Caco-2 (cell line): ENCODE results near the gene NPLOC4. TPM values are rescaled to one million over a fixed set of nuclear protein-coding genes. Genes with fewer than 3 reads are reported as not detected.

Source experiments
- BruUV-seq: library from RNA; stranded (reverse); fragments of 400-500 nt; replicated peaks from 2 replicates; lab custom pipeline; 2021; lab: Mats Ljungman, UMichigan
- CTCF ChIA-PET: fragments of 300-600 bp; sonication (Branson Sonifier 250); formaldehyde crosslinking; loops from one replicate; lab custom pipeline; 2022; ENCODE audit warnings: antibody characterized with exemption; lab: Charles Lee
- POLR2A ChIA-PET: fragments of 300-600 bp; sonication (Branson Sonifier 250); formaldehyde crosslinking; loops from one replicate; lab custom pipeline; 2022; ENCODE audit warnings: antibody characterized with exemption; lab: Charles Lee
- DNase-seq, 2 experiments: peaks; one replicate each; pipeline versions ENCODE4 v3.0.0 to v3.0.0-alpha.2; 2020 to 2022
- H3K27me3 ChIP-seq: replicated peaks from 2 replicates; pipeline ENCODE4 v1.6.0; 2011; ENCODE audit warnings: low read length; ENCODE audit not compliant: control insufficient read depth, insufficient read depth
- H3K36me3 ChIP-seq: 2 replicates; pipeline ENCODE4 v1.5.1; 2011; ENCODE audit warnings: low read length; ENCODE audit not compliant: control insufficient read depth, insufficient read depth
- H3K4me1 ChIP-seq: fragments of 250-450 bp; sonication (Bioruptor Pico); 2 replicates; pipeline ENCODE4 v1.5.1; 2020; ENCODE audit warnings: mild to moderate bottlenecking
- H3K4me3 ChIP-seq: 2 replicates; pipeline ENCODE4 v1.5.1; 2011; ENCODE audit warnings: low read depth, mild to moderate bottlenecking, control low read depth, low read length
- H3K9me3 ChIP-seq: fragments of 250-450 bp; sonication (Bioruptor Pico); 2 replicates; pipeline ENCODE4 v1.5.1; 2020; ENCODE audit warnings: mild to moderate bottlenecking, moderate library complexity
- H3K27ac Mint-ChIP-seq: one replicate; pipeline ENCODE4 v1.8.0; 2022; ENCODE audit warnings: mixed read lengths; ENCODE audit not compliant: unreplicated experiment
- H3K27me3 Mint-ChIP-seq: one replicate; pipeline ENCODE4 v1.8.0; 2022; ENCODE audit warnings: mixed read lengths; ENCODE audit not compliant: insufficient read depth, unreplicated experiment
- H3K36me3 Mint-ChIP-seq: one replicate; pipeline ENCODE4 v1.8.0; 2022; ENCODE audit warnings: mild to moderate bottlenecking, mixed read lengths; ENCODE audit not compliant: insufficient read depth, unreplicated experiment
- H3K4me1 Mint-ChIP-seq: one replicate; pipeline ENCODE4 v1.8.0; 2022; ENCODE audit warnings: low read depth, mixed read lengths; ENCODE audit not compliant: unreplicated experiment
- H3K4me3 Mint-ChIP-seq: one replicate; pipeline ENCODE4 v1.8.0; 2022; ENCODE audit warnings: mild to moderate bottlenecking, moderate library complexity, mixed read lengths; ENCODE audit not compliant: unreplicated experiment
- H3K9me3 Mint-ChIP-seq: one replicate; pipeline ENCODE4 v1.8.0; 2022; ENCODE audit warnings: mixed read lengths; ENCODE audit not compliant: unreplicated experiment
- CTCF ChIP-seq, 2 experiments: fragments of 200-600 bp in 1 of 2; IDR thresholded peaks; 1 replicate in 1 of 2; 2 replicates in 1 of 2; pipeline versions ENCODE4 v1.5.1 to v1.8.0; 2011 to 2022; ENCODE audit warnings: antibody characterized with exemption in 1 of 2, control low read depth in 1 of 2, inconsistent platforms in 1 of 2, low read depth in 1 of 2, low read length in 1 of 2, mild to moderate bottlenecking in 1 of 2, moderate library complexity in 1 of 2; ENCODE audit not compliant: insufficient read depth in 1 of 2, severe bottlenecking in 1 of 2, unreplicated experiment in 1 of 2
- intact Hi-C: fragments of 100-400 bp; cut with micrococcal nuclease; formaldehyde crosslinking; loops from one replicate; pipeline ENCODE4 v1.10.0; 2022; ENCODE audit not compliant: unreplicated experiment
- total RNA-seq: library from RNA; stranded (reverse); gene quantifications from 2 replicates; pipeline ENCODE4 v1.2.3, GENCODE V29; 2022

Gene NPLOC4
- total RNA-seq, 1 experiment from 2014 or later: 139 TPM

DNA sequence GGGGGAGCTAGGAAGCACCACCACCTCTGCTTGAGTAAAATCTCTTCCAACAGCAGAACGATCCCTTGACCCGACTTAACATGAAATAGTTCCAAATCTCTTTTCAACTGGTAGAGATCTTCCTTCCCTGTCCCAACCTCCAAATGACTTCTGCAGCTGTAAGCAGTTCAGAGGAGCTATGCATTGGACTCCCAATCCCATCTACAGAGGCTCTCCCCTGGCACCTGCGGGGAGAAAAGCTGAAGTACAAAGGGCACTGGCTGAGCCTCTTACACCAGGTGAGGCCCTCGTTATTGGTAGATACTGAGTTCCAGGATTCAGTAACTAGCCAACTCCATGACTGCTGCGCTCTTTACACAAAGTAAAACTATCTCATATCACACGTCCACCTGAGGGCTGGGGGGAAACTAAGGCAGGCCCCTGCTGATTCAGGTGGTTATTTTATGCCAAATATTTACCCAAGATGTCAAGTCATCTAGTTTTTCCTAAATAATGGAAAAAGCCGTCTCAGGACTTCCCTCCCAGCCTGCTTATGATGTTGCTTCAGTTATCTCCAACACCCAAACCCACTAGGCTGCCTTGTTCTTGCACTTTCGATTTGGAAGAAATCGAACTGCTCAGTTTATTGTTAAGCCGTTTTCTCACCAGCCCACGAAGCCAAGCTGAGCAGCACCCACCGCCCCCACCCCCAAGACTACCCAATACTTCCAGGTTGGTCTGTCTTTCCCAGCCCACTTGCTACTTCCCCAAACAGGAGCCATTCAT lies 127.5 kb downstream of the NPLOC4 start:
- no TSS peak for BruUV-seq
- no peaks in the 10 kb centered on the region for H3K9me3 Mint-ChIP-seq
- ChIA-PET CTCF (interaction anchor here (0.6 to 1.0 kb wide), 2 partner anchors 25 to 200 kb away, joined by 3 to 4 read pairs; no protein-coding TSS in a partner anchor), POLR2A (interaction anchor here (0.6 to 1.3 kb wide), 8 partner anchors 9 to 352 kb away, joined by 3 to 8 read pairs (median 4); partner anchors contain the start of genes BAHCC1 and CEP131)
- DNase-seq: peak in 1 of 2 experiments; percentile 67
- peaks cover 89% of the 10 kb centered on the region for H3K36me3 Mint-ChIP-seq
- H3K27me3 Mint-ChIP-seq: no peaks in the 10 kb centered on the region
- H3K9me3 ChIP-seq: no peaks in the 10 kb centered on the region
- peak overlapping the region; percentile 77 for H3K27ac Mint-ChIP-seq
- peaks cover 26% of the 10 kb centered on the region for H3K4me1 Mint-ChIP-seq
- TF ChIP-seq CTCF (IDR thresholded peaks at IDR 0.05; ENCODE audit: insufficient read depth in 1 of 2, low read depth in 1 of 2, low read length in 1 of 2, severe bottlenecking in 1 of 2, unreplicated experiment in 1 of 2): no peak
- peaks cover 22% of the 10 kb centered on the region for H3K4me1 ChIP-seq
- H3K27me3 ChIP-seq: no peaks in the 10 kb centered on the region
- H3K36me3 ChIP-seq: peaks cover 14% of the 10 kb centered on the region
- no peak overlapping the region; the same call in 1 of the 2 replicates for H3K4me3 ChIP-seq
- intact Hi-C loops: no loop called here
- H3K4me3 Mint-ChIP-seq: peak overlapping the region; percentile 92

DNA sequence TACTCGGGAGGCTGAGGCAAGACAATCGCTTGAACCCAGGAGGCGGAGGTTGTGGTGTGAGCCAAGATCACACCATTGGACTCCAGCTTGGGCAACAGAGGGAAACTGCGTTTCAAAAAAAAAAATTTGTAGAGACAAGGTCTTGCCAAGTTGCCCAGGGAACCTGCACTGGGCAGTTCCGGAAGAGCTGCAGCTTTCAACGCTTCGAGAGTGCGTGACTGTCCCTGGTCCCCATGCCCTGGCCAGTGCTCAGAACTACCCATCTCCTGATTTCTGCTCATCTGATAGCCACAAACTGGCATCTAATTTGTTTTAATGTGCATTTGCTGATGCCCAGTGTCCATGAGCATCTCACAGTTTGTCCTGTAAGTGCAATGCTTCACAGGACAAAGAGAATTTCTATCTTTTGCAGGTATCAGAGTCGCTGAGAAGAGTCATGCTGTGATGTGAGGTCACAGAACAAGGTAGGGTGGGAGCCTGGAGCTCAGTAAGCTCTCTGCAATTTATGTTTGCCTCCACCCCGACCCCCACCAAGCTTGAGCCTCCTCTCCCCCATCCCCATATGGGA lies 128.2 kb downstream of the NPLOC4 start:
- Mint-ChIP-seq H3K4me3 (peak overlapping the region; percentile 92), H3K4me1 (peaks cover 26% of the 10 kb centered on the region), H3K27me3 (no peaks in the 10 kb centered on the region), H3K27ac (peak overlapping the region; percentile 77), H3K36me3 (peaks cover 83% of the 10 kb centered on the region), H3K9me3 (no peaks in the 10 kb centered on the region)
- Histone ChIP-seq H3K36me3 (peaks cover 14% of the 10 kb centered on the region), H3K4me3 (no peak overlapping the region), H3K27me3 (no peaks in the 10 kb centered on the region), H3K4me1 (peaks cover 22% of the 10 kb centered on the region), H3K9me3 (no peaks in the 10 kb centered on the region)
- TF ChIP-seq CTCF (IDR thresholded peaks at IDR 0.05; ENCODE audit: insufficient read depth in 1 of 2, low read depth in 1 of 2, low read length in 1 of 2, severe bottlenecking in 1 of 2, unreplicated experiment in 1 of 2): no peak
- no TSS peak for BruUV-seq
- DNase-seq: peak in 1 of 2 experiments; percentile 62
- ChIA-PET CTCF (interaction anchor here (0.7 to 1.0 kb wide), 2 partner anchors 24 to 113 kb away, joined by 3 to 4 read pairs; partner anchors contain the start of gene BAHCC1), POLR2A (interaction anchor here (0.6 to 1.3 kb wide), 12 partner anchors 9 to 352 kb away, joined by 3 to 8 read pairs (median 4); partner anchors contain the start of genes BAHCC1, CEP131 and NDUFAF8)
- intact Hi-C loops: no loop called here

Other genes with a start within 250 kb of the NPLOC4 start
- gene BAHCC1, start 241.7 kb downstream of the NPLOC4 start, total RNA-seq: 10.2 and 15.5 TPM in 2 replicates
- 1,436 and 1,933 TPM in 2 replicates for gene ACTG1, start 124.3 kb downstream of the NPLOC4 start, total RNA-seq
- gene FSCN2, start 108.7 kb downstream of the NPLOC4 start, total RNA-seq: 2.1 and 2.9 TPM in 2 replicates
- gene FAAP100, start 84.8 kb downstream of the NPLOC4 start, total RNA-seq: 38.5 and 42.2 TPM in 2 replicates
- 4.0 and 4.1 TPM in 2 replicates for gene TSPAN10, start 84 bp upstream of the NPLOC4 start, total RNA-seq
- gene PDE6G, start 19.4 kb upstream of the NPLOC4 start, total RNA-seq: not detected in 2 replicates
- gene OXLD1, start 29.5 kb upstream of the NPLOC4 start, total RNA-seq: 32.4 and 37.0 TPM in 2 replicates
- 49.0 and 50.5 TPM in 2 replicates for gene CCDC137, start 29.6 kb upstream of the NPLOC4 start, total RNA-seq
- 45.1 and 49.8 TPM in 2 replicates for gene ARL16, start 46.7 kb upstream of the NPLOC4 start, total RNA-seq
- 176 and 178 TPM in 2 replicates for gene HGS, start 46.9 kb upstream of the NPLOC4 start, total RNA-seq
- 164 and 176 TPM in 2 replicates for gene MRPL12, start 66.3 kb upstream of the NPLOC4 start, total RNA-seq
- 49.5 and 54.8 TPM in 2 replicates for gene SLC25A10, start 75.2 kb upstream of the NPLOC4 start, total RNA-seq
- 0.91 and 1.0 TPM in 2 replicates for gene GCGR, start 167.0 kb upstream of the NPLOC4 start, total RNA-seq
- 59.7 and 60.0 TPM in 2 replicates for gene MCRIP1, start 196.2 kb upstream of the NPLOC4 start, total RNA-seq
- 0.93 TPM in 1 of 2 replicates, not detected in the other for gene PPP1R27, start 197.9 kb upstream of the NPLOC4 start, total RNA-seq
- 895 and 958 TPM in 2 replicates for gene P4HB, start 223.4 kb upstream of the NPLOC4 start, total RNA-seq
- 253 and 292 TPM in 2 replicates for gene ARHGDIA, start 234.2 kb upstream of the NPLOC4 start, total RNA-seq